Astrocyte of the hippocampus (primary cell): ENCODE measurements around the gene HEY2.

ENCODE experiments used
- DNase-seq: peaks from one replicate; pipeline ENCODE4 v3.0.0; 2011; ENCODE audit warnings: low read depth, low spot score

Gene HEY2

DNA sequence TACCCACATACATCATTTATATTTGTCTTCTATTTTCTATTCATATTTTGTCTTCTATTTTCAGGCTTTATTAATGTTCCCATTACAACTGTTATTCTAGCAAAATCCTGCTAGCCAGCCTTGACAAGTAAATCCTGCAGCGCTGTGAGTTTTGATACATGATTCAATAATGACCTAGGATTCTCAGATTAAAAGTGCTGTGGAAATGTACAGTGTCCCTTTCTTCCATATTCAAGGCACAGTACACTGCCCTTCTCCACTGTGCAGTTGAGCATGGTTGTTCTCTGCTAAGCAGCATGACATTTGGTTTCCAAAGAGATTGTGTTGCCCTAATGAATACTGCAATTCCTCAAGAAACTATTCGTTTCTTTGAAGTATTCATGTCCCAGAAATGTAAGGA is 5.8 kb upstream of the HEY2 start:
- no peak for DNase-seq

DNA sequence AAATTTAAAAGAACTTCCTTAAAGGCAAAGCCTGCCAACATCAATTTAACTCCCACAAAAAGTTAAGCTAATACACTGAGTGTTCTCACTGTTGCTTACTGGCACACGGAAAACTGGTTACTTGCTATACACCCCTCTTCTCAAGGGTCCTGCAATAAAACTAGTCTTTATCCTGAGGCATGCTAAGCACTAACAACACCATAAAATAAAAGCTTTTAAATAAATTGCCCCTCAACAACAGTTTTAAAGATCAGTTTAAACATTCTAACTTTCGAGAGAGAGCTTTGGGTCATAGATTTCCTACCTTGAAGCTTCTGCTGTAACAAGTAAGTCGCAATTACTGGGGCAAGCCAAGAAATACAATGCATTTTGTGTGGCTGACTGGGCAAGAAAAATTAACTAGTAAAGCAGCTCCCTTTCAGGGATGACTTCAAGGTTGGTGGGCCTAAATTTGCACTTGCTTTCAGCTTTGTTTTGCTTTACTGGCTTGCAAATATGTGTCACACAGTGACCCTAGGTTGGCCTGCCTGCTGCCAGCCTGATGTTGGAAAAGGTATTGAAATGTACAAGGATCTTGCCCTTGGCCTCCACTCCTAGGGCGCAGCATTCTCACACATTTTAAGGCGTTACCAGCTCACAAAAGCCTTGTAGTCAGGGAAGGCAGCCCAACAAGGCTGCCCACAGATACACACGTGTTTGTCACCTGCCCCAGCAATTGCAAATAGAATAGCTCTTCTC is 4.0 kb upstream of the HEY2 start:
- DNase-seq: no peak

DNA sequence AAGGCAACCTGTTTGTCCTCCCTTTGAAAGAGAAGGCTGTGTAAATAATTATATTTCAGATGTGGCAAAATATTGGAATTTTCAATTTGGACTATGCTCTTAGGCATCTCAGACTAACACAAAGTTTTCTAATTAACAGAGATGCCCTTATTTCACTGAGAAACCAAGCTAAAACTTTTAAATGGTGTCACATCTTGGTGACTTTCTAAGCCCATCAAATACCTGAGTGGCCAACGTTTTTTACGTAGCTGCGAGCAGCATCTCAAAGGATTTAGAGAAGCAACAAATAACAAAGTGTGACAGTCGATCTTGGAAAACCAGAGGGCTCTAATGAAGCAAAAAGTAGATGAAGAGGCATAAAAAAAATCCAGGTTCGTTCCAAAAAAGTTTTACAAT is 3.4 kb upstream of the HEY2 start:
- DNase-seq: no peak

DNA sequence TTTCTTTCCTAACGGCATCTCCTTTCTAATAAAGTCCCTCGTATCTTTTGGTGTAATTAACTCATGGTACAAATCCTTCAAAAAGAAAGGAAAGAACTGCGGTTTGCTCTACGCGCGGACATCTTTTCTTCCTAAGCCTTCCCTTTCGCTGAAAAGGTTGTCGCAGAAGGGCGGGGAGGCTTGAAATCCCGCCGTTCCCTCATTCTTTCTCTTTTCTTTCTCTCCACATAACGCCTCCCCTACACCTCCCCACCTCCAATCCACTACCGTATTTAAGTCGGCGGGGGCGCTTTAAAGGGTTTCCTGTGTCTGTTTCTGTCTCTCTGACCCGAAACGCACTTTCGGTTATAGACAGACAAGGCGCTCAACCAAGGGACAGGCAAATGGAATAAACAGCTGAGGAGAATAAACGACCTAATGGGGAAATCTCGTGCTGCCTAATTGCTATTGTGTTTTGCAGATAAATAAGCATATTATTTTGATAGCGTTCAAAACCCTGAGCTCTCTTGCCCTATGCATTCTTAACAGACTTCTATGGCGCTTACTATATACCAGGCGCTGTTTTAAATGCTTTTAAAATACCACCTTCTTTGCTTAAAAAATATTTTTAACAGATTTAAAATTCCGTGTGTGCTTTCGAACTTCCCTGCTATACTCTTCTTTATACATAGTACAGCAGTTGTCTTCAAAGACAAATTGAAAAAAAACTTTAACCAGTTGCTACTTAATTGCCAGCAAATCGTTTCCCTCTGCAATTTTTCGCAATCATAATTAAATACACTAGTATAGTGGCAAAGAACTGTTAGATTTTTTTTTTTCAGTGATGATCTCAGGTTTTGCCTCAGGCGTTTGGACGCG is 2.5 kb upstream of the HEY2 start:
- DNase-seq: peak; percentile 62

DNA sequence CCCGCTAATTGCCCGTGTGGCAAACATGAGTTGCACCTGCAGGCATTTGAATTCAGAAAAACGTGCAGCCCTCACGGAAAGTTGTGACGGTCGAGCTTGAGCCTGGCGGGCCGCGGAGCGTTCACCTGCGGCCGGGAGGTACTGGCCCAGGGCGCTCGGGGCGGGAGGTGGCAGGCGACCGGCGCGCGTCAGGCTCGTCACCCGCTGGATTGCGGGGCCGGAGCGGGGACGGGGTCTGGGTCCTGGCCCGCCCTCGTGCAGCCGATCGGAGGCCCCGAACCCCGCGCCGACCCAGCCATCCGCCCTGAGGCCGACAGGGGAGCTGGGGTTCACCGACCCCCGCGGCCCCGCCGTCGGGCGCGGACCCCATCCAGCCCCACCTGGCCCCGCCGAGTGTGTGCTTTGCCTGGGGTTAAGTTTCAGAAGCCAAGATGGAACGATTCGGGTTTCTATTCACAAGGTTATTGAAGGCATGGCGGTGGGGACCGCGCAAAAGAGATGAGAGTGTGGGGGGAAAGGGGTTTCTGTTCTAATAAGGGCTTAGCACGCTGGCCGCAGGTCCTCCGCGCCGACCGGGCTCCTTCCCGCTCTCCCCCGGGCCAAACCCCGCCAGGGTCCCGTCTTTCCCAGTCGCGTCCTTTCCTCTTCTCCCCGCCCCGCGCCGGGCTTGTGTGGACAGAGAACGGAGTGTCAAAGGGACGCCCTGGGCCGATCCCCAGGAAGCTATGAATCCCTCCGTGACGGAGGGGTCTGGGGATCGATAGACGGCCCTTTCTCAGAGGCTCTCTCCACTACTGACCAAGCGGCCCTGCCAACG is 1.6 kb upstream of the HEY2 start:
- peak; percentile 46 for DNase-seq

DNA sequence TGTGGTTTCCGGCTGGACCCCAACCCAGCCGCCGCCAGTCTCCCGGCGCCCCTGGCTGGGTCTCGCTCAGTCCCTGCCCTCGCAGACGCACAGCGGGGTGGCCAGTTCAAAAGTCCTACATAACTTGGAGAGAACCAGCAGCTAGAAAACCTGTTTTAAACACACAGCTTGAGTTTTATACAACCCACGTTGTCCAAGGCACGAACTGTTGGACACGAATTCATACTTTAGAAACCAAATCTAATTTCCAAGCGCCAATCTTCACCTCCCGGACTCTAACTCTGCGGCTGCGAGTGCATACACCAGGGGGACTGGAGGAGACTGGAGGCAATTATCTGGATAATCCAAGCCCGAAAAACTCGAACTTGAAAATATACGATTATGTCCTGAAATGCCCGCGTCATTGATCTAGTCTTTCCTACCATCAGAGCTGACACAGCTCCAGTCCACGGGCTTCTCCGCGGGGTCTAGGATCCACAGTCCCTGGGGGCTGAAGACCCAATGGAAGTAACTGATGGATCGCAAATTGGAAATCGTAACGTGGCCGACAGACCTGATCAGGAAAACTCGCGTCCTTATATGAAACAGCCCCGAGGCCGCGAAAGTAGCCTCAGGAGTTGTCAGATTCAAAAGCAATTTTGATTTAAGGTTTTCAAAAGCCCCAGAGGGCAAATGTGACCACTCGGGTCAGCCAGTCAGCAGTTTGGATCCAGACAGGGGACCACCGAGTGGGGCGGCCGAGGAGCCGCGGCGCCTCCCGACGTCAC is 843 bp upstream of the HEY2 start:
- DNase-seq: peak; percentile 47

DNA sequence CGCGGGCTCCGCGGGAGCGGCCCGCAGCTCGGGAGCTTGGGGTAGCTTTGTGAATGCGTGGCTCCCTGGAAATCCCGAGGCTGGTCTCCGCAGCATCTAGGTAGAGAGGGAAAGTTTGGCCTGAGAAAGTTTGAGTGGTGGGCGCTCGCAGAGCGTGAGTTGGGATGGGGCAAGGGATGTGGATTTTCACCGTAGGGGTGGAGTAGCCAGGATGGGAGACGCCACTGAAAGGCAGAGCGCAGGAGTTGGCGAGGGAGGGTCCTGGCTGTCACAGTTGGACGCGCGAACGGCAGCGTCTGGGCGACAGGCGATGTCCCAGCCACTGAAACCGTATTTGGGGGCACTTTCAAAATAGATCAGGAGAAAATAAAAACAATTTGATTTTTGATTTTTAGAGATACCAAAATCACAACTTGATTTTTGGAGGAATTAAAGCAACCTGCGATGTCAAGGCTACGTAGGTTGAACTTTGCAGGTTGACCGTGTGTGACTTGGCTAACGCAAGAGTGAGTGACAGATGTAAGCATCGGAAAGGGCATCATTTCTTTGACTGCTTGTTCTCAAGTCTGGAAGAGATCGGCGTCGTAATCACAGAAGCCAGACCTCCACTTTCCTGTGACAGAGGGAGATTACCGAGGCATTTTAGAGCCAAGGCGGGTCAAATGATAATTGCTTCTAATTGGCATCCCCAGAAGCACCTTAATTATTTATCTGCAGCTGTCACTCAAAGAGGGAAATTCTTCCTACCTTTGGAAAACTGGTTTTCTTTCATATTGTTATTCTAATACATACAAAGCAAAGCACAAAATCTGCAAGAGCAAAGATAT is 646 bp downstream of the HEY2 start:
- DNase-seq: no peak

DNA sequence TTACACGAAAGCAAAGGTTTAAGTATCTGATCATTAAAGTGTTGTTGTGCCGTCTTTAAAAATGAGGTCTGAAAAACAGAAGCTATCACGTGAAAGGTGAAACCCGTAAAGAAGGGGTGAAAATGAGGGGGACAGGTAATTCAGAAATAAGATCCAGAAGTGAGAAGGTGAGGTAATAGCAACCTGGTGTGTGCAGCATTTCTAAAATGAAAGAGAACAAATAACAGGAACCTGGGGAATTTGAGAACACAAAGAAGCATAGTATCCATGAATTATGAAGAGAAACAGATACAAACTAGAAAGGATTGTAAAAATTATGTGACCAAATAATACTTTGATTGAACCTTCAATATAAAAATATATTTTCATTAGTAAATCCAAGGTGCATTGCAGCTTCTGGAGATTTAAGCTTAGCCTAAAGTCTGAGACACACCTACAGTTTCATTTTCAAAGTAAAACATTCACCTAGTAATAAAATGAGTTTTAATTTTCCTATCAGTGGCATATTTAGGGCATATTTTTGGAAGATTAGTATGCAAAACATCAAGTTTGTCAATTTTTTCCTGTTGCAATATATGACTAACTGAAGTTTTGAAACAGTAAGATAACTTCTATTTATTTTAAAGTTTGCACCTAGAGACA is 1.4 kb downstream of the HEY2 start:
- DNase-seq: no peak

DNA sequence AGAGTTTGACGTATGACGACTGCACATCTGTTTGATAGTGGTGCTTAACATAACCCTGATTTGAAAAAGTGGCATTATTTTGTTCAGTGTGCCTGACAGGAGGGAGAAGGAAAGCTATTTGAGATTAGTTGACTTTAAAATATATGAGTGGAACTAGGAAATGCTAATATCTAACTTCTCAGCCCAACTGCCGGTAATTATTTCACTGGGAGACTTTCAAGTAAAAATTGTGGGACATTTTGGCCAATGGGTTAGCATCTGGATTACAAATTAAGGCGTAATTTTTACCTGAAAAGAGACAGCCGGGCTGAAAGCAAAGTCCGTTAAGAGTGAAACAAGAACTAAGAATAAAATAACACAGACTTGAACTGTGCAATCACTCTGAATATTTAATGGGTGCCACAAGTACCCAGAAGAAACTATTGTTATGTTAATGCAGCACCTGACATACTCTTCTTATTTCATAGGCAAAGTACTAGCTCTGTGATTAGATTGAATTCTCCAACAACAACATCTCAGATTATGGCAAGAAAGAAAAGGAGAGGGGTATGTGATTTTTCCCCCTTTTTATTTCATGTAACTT is 2.0 kb downstream of the HEY2 start:
- DNase-seq: no peak

DNA sequence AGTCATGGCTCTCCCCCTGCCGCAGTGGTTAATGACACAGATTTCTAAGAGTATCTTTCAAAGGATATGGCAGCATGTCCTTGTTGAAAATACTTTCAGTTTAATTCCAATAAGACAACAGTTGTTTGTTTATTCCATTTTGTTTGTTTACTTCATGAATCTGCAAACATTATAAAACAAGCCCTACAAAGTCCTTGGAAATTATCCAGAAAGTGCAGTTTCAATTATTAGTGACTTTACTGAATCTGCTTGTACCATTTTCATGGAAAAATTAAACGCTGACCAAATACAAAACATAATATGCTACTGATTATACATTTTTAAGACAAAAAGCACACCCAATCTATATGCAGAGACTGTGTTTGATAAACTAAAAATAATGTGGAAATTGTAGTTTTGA is 3.3 kb downstream of the HEY2 start:
- no peak for DNase-seq

DNA sequence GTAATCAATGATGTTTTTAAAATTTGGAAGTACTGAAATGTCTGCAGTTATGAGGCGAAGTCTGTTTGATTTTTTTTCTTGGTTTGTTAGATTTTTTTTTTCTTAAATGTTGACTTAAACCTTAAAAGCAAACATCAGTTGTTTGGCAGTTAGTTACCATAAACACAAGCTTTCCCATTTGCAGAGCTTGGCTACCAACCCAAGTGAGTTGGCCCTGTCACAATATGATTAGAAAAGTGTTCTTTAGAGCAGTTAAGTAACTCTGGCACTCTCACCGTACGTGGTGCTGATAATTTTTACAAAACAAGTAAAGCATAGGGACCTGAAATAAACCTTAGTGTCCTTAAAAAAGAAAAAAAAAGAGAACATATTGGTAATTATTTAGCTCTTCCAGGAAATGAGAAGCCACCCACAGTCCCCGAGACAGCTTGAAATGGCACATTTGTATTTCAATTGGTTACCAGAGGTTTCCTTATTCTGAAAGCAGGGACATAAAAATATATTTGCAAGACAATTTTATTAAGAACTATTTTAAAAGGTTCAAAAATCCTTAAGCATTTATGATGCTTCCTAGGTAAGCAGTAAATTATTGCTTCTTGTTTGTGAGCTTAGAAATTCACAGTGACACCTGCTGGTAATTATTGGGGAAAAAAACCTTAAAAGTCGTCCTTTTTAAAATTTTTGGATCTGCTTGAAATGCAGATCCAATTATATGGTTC is 3.9 kb downstream of the HEY2 start:
- DNase-seq: peak; percentile 41

DNA sequence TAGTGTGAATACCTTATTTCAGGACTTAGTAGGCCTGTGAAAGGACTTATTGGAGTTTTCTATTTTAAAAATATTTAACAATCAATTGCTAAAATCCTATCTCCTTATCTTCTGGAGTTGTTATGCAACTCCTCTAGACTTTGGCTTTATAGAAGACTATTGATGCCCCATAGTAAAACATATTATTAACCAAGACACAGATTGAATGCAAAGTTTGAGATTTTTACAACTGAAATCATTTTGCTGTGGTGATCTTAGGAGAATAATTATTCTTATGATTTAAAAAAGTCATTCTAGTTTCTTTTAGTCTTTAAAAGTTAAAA is 4.5 kb downstream of the HEY2 start:
- no peak for DNase-seq

DNA sequence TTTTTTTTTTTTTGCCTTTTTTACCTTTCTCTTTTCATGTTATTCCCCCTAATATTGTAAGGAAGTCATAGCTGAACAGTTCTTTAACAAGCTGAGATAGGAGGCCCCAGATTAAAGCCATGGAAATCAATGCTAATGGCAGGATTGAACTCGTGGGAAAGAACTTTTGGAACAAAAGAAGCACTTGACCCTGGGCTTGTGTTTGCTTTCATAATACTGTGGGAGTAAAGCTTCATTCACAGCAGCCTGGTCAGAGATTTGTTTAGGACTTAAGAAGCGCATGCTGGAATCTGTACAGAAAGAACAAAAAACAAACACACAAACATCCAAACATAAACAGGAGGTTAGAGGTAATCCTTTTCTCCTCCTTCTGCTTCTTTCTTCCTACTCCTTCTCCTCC is 5.1 kb downstream of the HEY2 start:
- DNase-seq: no peak

DNA sequence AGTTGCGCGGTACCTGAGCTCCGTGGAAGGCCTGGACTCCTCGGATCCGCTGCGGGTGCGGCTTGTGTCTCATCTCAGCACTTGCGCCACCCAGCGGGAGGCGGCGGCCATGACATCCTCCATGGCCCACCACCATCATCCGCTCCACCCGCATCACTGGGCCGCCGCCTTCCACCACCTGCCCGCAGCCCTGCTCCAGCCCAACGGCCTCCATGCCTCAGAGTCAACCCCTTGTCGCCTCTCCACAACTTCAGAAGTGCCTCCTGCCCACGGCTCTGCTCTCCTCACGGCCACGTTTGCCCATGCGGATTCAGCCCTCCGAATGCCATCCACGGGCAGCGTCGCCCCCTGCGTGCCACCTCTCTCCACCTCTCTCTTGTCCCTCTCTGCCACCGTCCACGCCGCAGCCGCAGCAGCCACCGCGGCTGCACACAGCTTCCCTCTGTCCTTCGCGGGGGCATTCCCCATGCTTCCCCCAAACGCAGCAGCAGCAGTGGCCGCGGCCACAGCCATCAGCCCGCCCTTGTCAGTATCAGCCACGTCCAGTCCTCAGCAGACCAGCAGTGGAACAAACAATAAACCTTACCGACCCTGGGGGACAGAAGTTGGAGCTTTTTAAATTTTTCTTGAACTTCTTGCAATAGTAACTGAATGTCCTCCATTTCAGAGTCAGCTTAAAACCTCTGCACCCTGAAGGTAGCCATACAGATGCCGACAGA is 9.9 kb downstream of the HEY2 start:
- no peak for DNase-seq

DNA sequence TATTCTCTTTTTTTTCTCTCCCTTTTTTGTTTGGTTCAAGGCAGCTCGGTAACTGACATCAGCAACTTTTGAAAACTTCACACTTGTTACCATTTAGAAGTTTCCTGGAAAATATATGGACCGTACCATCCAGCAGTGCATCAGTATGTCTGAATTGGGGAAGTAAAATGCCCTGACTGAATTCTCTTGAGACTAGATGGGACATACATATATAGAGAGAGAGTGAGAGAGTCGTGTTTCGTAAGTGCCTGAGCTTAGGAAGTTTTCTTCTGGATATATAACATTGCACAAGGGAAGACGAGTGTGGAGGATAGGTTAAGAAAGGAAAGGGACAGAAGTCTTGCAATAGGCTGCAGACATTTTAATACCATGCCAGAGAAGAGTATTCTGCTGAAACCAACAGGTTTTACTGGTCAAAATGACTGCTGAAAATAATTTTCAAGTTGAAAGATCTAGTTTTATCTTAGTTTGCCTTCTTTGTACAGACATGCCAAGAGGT is 10.6 kb downstream of the HEY2 start:
- no peak for DNase-seq

DNA sequence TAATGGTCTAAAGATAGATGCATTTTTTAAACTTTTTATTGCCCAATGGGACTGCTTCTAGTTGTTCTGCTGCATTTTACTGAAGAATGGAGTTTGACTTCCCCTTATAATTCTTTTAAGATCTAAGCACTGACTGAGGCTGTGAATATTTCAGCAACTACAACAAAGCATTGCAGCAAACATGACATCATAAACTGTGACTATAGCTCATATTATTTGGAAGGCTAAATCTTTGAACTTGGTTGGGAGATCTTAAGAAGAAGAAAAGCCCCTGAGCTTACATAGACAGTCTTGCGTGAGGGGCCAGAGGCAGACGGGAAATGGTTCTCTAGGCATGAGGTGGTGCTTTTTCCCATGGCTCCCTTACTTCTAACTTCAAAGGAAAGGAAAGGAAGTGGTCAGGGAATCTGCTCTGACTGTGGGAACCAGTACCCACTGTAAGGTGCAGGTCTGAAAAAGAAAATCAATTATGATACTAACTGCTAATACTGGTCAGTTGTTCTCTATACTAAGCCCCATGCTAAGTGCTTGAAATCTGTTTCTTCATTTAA is 14.8 kb downstream of the HEY2 start:
- DNase-seq: no peak

DNA sequence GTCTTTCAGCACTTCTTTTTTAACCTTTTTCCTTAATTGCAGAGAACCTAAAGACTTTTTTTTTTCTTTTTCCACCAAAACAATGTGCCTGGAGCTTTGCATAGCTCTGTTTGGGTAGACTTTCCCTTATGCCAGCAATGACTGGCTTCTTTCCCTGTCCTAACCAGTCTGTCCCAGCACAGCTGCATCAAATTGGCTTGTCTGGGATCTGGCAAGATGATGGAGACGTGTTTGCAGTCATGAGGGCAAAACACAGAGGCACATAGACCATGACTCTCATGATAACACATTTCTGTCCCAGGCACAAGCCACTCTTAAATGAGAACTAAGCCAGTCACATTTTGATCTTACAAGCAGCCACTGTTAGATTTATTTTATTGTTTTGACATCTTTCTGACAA is 16.5 kb downstream of the HEY2 start:
- no peak for DNase-seq

DNA sequence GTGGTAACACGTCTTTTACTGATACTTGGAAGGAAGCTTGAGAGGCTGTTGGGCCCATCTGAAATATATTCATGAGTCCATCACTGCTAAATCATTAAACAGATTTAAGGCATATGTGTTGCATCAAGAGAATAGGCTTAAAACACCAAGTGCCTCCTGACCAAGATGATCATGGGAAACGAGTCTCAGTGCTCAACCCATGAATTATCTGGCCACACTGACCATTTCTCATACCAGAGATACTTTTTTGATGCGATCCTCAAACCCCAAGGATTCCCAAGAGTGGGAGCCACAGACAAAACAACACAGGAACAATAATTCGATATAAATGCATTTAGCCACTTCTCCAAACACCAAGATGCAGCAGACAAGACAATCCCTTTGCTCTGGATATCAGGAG is 17.2 kb downstream of the HEY2 start:
- no peak for DNase-seq
